ENCODE results near the gene KLK1.

The KLK1 gene

DNA sequence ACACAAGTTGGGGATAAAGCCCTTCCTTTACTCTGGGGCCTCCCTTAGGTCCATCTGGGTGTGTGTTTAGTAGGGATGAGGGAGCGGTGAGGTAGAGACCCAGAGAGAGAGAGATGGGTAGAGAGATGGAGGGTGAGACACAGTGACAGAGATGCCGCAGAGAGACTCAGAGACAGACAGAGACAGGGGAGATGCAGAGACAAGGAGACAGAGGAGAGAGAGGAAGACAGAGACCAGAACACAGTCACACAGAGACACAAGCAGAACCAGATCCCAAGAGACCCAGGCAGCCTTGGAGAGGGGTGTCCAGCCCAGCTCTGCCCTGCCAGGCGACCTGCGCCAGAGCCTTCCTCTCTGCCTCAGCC is 2.4 kb downstream of the KLK1 start:
- DNase-seq (ENCODE audit: low spot score) = no peak
- peaks cover 14% of the 10 kb centered on the region for H3K27me3 ChIP-seq (ENCODE audit: insufficient read depth, poor library complexity, severe bottlenecking)
- no peaks in the 10 kb centered on the region for H3K36me3 ChIP-seq (ENCODE audit: low read depth)
- TF ChIP-seq, protein P1, sequence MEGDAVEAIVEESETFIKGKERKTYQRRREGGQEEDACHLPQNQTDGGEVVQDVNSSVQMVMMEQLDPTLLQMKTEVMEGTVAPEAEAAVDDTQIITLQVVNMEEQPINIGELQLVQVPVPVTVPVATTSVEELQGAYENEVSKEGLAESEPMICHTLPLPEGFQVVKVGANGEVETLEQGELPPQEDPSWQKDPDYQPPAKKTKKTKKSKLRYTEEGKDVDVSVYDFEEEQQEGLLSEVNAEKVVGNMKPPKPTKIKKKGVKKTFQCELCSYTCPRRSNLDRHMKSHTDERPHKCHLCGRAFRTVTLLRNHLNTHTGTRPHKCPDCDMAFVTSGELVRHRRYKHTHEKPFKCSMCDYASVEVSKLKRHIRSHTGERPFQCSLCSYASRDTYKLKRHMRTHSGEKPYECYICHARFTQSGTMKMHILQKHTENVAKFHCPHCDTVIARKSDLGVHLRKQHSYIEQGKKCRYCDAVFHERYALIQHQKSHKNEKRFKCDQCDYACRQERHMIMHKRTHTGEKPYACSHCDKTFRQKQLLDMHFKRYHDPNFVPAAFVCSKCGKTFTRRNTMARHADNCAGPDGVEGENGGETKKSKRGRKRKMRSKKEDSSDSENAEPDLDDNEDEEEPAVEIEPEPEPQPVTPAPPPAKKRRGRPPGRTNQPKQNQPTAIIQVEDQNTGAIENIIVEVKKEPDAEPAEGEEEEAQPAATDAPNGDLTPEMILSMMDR (IDR thresholded peaks at IDR 0.05; ENCODE audit: poor library complexity, severe bottlenecking) = no peak
- ATAC-seq (ENCODE audit: low read depth) = no peak
- H3K4me1 ChIP-seq (ENCODE audit: insufficient read depth, poor library complexity, severe bottlenecking) = no peaks in the 10 kb centered on the region
- no peak overlapping the region for H3K27ac ChIP-seq (ENCODE audit: poor library complexity, severe bottlenecking)
- no peak overlapping the region for H3K4me3 ChIP-seq (ENCODE audit: severe bottlenecking)
- H3K9me3 ChIP-seq (ENCODE audit: severe bottlenecking) = no peaks in the 10 kb centered on the region

DNA sequence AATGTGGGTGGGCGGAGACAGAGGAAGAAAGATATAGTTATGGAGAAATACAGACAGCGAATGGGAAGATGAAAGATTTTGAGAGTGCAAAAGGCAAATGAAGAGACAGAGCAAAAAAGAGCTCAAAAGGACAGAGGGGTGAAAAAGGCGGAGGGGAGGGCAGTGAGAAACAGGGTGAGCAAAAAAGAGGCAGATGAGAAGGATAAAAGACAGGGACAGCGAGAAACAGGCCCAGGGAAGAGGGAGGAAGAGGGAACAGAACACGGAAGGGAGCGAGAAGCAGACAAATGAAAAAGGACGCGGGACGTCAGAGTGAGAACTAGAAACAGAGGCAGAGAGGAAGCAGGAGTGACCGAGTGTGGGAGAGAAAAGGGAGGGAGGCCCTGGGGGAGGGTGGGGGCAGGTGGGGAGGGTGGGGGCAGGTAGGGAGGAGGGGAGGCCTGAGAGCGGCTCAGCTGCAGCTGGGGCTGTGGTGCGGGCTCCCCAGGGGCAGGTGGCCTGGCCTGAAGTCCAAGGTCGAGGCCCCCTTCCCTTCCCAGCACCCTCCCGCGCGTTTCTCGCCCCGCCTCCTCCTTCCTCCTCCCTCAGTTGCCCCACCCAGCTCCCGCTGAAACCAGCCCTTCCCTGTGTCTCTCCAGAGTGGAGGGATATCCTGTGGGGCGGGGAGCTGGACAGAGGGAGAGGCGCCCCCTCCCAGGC is 2.9 kb downstream of the KLK1 start:
- Histone ChIP-seq H3K9me3 (ENCODE audit: severe bottlenecking) (no peaks in the 10 kb centered on the region), H3K36me3 (ENCODE audit: low read depth) (no peaks in the 10 kb centered on the region), H3K27me3 (ENCODE audit: insufficient read depth, poor library complexity, severe bottlenecking) (peaks cover 14% of the 10 kb centered on the region), H3K4me1 (ENCODE audit: insufficient read depth, poor library complexity, severe bottlenecking) (no peaks in the 10 kb centered on the region), H3K27ac (ENCODE audit: poor library complexity, severe bottlenecking) (no peak overlapping the region), H3K4me3 (ENCODE audit: severe bottlenecking) (no peak overlapping the region)
- DNase-seq (ENCODE audit: low spot score) (no peak), ATAC-seq (ENCODE audit: low read depth) (no peak)
- TF ChIP-seq, protein P1 (IDR thresholded peaks at IDR 0.05; ENCODE audit: poor library complexity, severe bottlenecking) = no peak

DNA sequence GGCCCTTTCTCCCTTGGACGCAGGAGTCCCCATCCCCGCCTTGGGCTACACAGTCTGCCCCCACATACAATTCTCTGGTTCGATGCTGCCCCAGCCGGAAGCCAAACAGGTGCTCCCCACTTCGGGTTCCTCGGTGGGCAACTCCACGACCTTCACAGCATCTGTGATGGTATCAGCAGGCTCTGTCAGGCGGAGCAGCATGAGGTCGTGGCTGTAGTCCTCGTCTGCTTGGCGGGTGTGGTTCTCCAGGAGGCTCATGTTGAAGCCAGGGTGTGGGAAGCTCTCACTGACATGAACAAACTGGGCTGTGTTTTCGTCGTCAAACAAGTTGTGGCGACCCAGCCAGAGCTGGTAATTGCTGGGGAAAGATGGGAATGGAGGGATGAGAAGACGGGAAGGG is 3.5 kb downstream of the KLK1 start:
- Histone ChIP-seq H3K4me3 (ENCODE audit: severe bottlenecking) (no peak overlapping the region), H3K36me3 (ENCODE audit: low read depth) (no peaks in the 10 kb centered on the region), H3K27ac (ENCODE audit: poor library complexity, severe bottlenecking) (no peak overlapping the region), H3K4me1 (ENCODE audit: insufficient read depth, poor library complexity, severe bottlenecking) (no peaks in the 10 kb centered on the region), H3K27me3 (ENCODE audit: insufficient read depth, poor library complexity, severe bottlenecking) (peaks cover 14% of the 10 kb centered on the region), H3K9me3 (ENCODE audit: severe bottlenecking) (no peaks in the 10 kb centered on the region)
- TF ChIP-seq, protein P1 (IDR thresholded peaks at IDR 0.05; ENCODE audit: poor library complexity, severe bottlenecking) = no peak
- no peak for DNase-seq (ENCODE audit: low spot score)
- no peak for ATAC-seq (ENCODE audit: low read depth)

DNA sequence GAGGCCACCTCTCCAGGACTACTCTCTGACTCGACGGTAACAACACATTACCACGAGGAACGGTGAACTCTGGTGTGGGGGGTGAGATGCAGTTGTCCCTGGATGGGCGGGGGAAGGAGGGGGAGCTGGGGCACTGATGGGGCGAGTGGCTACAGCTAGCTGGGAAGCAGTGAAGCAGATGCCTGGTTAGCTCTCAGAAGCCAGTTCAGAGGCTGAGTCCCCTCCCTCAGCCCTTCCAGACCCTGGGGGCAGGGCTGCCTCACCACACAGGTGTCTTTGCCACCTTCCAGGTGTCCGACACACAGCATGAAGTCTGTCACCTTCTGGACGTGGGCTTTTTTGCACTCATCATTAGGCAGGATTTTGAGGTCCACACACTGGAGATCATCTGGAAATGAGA is 4.0 kb downstream of the KLK1 start:
- no peak overlapping the region for H3K27ac ChIP-seq (ENCODE audit: poor library complexity, severe bottlenecking)
- no peaks in the 10 kb centered on the region for H3K36me3 ChIP-seq (ENCODE audit: low read depth)
- no peaks in the 10 kb centered on the region for H3K4me1 ChIP-seq (ENCODE audit: insufficient read depth, poor library complexity, severe bottlenecking)
- no peaks in the 10 kb centered on the region for H3K9me3 ChIP-seq (ENCODE audit: severe bottlenecking)
- TF ChIP-seq, protein P1 (IDR thresholded peaks at IDR 0.05; ENCODE audit: poor library complexity, severe bottlenecking) = no peak
- H3K4me3 ChIP-seq (ENCODE audit: severe bottlenecking) = no peak overlapping the region
- DNase-seq (ENCODE audit: low spot score) (no peak), ATAC-seq (ENCODE audit: low read depth) (no peak)
- peaks cover 14% of the 10 kb centered on the region for H3K27me3 ChIP-seq (ENCODE audit: insufficient read depth, poor library complexity, severe bottlenecking)

DNA sequence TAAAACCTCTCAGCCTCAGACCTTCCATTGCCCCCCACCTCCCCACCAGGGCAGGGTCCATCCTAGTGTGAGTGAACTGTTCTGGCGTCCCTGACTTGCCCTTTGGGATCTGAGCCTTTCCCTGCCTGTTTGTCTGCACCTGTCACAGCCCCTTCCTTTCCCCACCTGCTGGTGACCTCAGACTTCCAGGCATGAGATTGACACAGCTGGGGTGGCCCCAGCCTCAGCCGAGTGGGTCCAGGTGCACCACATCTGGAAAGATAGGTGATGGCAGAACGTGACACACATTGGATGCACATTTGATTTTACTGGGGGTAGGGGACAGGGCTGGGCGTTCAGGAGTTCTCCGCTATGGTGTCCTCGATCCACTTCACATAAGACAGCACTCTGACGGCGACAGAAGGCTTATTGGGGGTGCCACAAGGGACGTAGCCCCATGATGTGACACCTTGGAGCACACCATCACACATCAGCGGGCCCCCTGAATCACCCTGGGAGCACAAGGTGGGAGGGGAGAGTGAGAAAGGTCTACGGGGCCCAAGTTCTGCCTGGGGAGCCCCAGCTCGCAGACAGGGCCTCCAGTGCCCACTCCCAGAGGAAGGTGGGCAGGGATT is 4.6 kb downstream of the KLK1 start:
- H3K27me3 ChIP-seq (ENCODE audit: insufficient read depth, poor library complexity, severe bottlenecking) = peaks cover 14% of the 10 kb centered on the region
- H3K4me1 ChIP-seq (ENCODE audit: insufficient read depth, poor library complexity, severe bottlenecking) = no peaks in the 10 kb centered on the region
- TF ChIP-seq, protein P1 (IDR thresholded peaks at IDR 0.05; ENCODE audit: poor library complexity, severe bottlenecking) = no peak
- no peaks in the 10 kb centered on the region for H3K9me3 ChIP-seq (ENCODE audit: severe bottlenecking)
- ATAC-seq (ENCODE audit: low read depth) = no peak
- H3K27ac ChIP-seq (ENCODE audit: poor library complexity, severe bottlenecking) = no peak overlapping the region
- H3K36me3 ChIP-seq (ENCODE audit: low read depth) = no peaks in the 10 kb centered on the region
- H3K4me3 ChIP-seq (ENCODE audit: severe bottlenecking) = no peak overlapping the region
- DNase-seq (ENCODE audit: low spot score) = no peak

Measured in RWPE2 (cell line).